NCI-H2196 (cell line): ENCODE data around the gene TECPR2.
"Not testable (repeated sequence)": the region's sequence is repeated elsewhere in the genome, so short reads cannot be mapped to it uniquely, and the experiment has no call there.

Experiments
- DNase-seq: peaks from one replicate; lab custom pipeline; 2025; ENCODE audit not compliant: unreplicated experiment; lab: John Stamatoyannopoulos, UW

TECPR2 gene

GRCh38 chr14:102525219-102525928, 162.6 kb downstream of the TECPR2 start:
- DNase-seq: peak; percentile 13

- DNase-seq: no peak
Observed at GRCh38 chr14:102525929-102526497, 163.3 kb downstream of the TECPR2 start.

GRCh38 chr14:102528431-102529170, 165.9 kb downstream of the TECPR2 start:
- no peak for DNase-seq

GRCh38 chr14:102530828-102531478, 168.2 kb downstream of the TECPR2 start:
- no peak for DNase-seq

- DNase-seq: no peak
Observed at GRCh38 chr14:102532204-102532658, 169.5 kb downstream of the TECPR2 start.

- DNase-seq: no peak
Observed at GRCh38 chr14:102537981-102538601, 175.3 kb downstream of the TECPR2 start.

GRCh38 chr14:102538602-102539543, 176.1 kb downstream of the TECPR2 start:
- no peak for DNase-seq

- no peak for DNase-seq
Observed at GRCh38 chr14:102539544-102540314, 177.0 kb downstream of the TECPR2 start.

GRCh38 chr14:102540315-102541028, 177.7 kb downstream of the TECPR2 start:
- DNase-seq: no peak

GRCh38 chr14:102541029-102541491, 178.3 kb downstream of the TECPR2 start:
- DNase-seq: not testable (repeated sequence)

GRCh38 chr14:102541771-102542170, 179.0 kb downstream of the TECPR2 start:
- no peak for DNase-seq

GRCh38 chr14:102544046-102544746, 181.5 kb downstream of the TECPR2 start:
- DNase-seq: no peak

GRCh38 chr14:102544747-102545460, 182.2 kb downstream of the TECPR2 start:
- no peak for DNase-seq

GRCh38 chr14:102545461-102546265, 182.9 kb downstream of the TECPR2 start:
- DNase-seq: no peak

GRCh38 chr14:102548616-102549240, 186.0 kb downstream of the TECPR2 start:
- no peak for DNase-seq

- not testable (repeated sequence) for DNase-seq
Observed at GRCh38 chr14:102550927-102551401, 188.2 kb downstream of the TECPR2 start.
